ENCODE data around the gene MYLK.

GRCh38 chr3:123767564-123768292 lies 116.4 kb downstream of the MYLK start:
- TF ChIP-seq CTCF (IDR thresholded peaks at IDR 0.05), result no peak
- TF ChIP-seq POLR2A (IDR thresholded peaks at IDR 0.05), result no peak
